EH (cell line): ENCODE results near the gene NDST4.

Source experiments
- DNase-seq: peaks from one replicate; pipeline ENCODE4 v3.0.0-alpha.2; 2015; ENCODE audit warnings: low read depth

NDST4 gene

DNA sequence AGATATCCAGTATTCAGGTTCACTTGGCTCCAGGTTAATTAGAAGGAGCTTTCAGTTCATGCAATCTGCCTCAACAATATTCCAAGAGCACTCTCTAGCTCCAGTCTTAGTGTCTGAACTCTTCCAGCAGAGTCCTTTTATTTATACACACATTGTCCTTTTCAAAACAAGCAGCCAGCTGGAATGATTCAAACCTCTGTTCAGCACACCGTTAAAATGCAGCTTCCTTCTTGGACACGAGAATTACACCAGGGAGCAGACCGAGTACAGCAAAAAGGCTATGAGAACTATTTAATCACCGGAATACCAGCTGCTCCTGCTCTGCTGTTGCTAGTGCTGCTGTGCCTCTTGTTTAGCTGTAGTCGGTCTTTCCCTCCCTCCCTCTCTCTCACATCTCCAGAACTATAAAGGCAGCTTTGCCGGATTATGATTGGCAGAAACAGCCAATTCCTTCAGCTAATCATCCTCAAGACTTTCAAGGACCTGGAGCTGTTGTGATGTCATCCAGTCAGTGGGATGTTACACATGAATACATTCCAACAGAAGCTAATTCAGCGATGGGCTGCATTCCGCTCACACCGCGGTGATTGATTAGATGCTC lies at the start of gene NDST4:
TSS of gene NDST4 (minus strand) at position 115 of the 601 bp plus-strand sequence. CDS start 36,584 bp downstream, outside the sequence.
- peak; percentile 2 for DNase-seq

DNA sequence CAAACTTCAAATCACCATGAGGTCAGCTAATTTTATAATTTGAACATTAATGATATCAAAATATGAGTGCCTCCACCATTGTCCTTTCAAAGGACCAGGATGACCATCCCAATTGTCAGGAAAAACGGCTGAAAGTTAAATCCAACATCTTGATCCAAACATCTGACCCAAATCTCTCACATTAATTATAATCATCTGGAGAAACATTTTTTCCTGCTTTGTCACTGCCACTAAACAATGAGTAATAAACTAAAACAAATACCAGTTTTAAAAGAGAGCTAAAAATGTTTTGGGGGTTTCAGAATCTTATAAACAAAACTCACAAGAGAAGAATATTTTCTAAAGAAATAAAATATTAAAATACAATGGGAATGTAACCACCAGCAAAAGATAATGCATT lies 45.7 kb upstream of the NDST4 start:
- peak; percentile 59 for DNase-seq

DNA sequence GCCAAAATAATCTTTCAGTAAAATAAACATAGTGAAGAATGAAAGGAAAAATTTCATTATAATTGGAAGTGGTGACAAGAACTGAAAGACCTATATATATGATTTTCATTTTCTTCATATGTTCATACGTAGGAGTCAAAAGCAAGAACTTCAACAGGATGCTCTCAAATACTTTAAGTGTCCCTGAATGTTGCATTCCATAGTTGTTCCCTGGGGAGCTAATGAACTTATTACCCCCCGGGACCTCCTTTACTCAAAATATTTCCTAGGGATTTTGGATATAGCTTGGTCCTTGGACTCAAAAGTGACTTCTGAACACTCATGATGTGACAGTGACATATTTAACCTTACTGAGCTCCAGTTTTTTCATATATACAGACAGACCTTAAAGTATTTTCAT lies 44.9 kb upstream of the NDST4 start:
- DNase-seq: no peak

DNA sequence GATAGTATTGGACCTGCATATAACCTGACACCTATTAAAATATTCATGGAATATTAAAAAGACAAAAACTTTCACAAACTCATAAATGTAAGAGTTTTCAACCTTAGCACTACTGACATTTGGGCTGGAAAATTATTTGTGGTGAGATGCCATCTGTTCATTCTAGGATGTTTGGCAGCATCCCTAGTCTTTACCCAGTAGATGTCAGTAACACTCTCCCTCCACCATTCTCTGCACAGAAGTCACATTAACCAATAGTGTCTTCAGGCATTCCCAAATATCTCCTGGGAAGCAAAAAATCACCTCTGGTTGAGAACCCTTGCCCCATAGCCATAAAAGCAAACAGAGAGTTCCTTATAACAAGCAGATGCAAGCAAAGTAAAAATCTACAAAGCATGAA lies 41.4 kb upstream of the NDST4 start:
- DNase-seq: peak; percentile 32

DNA sequence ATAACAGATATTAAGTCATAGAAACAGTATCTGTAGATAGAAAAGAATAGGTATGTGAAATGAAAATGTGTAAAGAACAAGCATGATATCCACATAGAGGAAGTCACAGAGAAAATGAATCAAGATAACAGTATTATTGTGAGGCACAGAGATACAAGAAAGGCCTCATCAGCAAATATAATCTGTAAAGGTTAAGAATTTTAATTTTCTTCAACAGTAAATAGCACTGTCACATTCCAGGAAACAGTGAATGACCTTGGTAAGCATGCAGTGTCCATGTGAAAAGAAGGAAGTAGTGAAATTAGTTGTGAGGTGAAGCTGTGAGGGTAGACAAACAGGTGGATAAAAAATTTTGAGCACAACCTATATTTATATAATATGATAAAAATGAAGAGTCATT lies 39.5 kb upstream of the NDST4 start:
- DNase-seq: no peak

DNA sequence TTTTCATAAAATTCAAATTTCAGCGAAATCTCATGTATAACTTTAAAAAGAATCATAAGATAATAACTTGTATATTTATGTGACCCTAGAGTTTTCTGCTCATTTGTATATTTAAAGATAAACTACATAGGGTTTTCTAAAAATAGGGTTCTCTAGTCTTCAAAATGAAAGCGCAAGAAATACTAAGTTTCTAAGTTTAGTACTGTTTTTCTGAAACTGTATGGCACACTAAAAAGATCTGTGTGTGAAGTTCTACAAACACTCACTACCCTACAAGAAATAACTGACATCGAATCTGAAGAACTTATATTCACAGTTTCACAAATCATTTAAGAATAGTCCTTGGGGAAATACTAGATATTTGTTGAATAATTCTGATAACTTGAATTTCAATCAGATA lies 38.7 kb upstream of the NDST4 start:
- no peak for DNase-seq

DNA sequence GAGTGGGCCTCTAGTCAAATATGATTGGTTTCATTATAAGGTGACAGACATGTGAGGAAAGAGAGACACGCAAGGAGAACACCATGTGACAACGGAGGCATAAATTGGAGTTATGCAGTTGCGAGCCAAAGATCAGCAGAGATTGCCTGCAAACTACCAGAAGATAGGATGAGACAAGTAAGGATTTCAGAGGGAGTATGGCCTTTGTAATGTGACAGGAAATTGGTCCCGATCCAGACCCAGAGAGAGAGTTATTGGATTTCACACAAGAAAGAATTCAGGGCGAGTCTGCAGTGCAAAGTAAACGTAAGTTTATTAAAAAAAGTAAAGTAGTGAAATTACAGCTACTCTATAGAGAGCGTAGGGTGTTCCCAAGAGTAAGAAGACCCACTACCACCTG lies 35.7 kb upstream of the NDST4 start:
- DNase-seq: no peak

DNA sequence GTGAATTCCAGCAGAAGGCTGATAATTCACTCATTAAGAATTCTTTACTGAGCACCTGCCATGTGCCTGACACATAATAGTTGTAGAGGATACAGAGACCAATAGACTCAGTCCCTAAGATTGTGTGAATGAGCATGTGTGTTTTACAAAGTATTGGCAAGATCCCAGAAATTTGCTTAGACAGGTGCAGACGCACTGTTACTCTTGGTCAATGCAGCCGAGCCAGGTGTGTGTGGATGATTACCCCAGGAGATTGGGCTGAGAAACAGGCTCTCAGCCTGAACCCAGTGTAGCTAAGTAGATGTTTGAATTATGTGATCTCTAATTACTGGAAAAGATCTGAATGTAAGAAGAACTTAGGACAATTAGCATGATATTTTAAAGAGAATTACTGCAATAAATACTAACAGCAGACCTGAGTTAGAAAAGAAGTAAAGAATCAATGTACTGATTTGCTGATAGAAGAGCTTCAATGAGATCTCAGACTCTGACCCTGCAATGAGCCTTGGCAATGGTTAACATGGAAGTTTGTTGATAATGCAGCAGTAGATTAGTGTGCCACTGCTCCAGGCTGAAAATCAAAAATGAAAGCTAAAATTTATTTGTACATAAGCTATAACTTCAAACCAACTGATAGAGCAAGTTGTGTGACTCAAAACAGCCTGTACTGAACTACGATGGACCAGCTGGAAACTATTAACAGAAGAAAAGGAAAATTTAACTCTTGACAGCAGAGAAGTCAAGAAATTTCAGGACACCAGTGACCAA lies 32.2 kb upstream of the NDST4 start:
- DNase-seq: no peak

DNA sequence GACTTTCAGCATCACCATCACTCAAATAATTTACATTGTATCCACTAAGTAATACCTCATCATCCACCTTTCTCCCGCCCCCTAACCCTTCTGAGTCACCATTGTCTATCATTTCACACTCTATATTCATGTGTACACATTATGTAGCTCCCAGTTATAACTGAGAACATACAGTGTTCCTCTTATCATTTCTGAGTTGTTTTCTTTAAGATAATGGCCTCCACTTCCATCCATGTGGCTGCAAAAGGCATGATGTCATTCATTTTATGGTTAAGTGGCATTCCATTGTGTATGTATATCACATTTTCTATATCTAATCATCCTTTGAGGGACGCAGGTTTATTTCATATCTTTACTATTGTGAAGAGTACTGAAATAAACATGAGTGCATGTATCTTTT lies 14.6 kb upstream of the NDST4 start:
- DNase-seq: no peak

DNA sequence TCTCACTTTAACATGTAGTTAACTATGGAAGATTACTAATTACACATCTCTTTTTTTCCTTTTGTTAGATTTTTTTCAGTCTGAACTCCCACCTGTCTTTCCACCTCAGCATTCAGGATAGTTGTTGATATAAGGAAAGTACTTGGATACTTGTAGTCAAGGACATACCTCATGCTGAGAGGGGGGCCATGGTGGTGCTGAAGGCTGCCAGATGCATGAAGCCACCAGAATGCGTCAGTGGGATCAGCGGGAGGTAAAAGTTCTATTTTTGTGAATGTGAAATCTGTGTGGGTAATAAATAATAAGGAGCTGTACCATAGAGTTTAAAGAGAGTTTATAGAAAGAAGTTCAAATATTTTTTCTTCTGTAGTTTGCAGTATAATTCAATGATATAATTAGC lies 13.1 kb upstream of the NDST4 start:
- no peak for DNase-seq

DNA sequence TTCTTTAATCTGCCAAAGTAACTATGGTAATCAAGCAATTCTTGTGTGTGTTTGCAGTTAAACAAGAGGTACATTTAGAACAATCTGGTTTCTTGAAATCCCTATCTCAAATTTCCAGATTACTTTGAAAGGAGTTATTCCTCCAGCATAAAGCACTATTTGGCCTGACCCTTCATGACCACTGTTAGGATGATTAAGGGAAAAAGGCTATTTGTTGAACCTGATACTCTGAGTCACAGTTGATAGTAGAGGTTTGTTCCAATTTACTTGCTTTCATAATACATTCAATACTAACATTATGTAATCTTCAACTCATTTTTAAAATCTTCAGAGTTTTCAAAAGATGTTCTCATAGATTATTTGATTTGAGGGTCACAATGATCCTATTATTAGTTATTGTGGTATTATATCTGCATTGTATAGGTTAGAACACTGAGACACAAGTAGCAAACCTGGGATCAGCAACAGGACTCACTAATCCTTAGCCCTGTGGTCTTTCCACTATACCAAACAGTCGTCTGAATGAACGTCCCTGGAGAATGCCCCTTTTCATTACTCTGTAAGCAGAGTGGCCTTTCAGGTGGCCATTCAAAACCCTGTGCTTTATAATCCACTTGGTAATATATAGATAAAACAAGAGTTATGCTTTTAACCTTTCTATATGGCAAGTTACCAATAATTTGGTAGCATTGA lies 8.1 kb upstream of the NDST4 start:
- no peak for DNase-seq

DNA sequence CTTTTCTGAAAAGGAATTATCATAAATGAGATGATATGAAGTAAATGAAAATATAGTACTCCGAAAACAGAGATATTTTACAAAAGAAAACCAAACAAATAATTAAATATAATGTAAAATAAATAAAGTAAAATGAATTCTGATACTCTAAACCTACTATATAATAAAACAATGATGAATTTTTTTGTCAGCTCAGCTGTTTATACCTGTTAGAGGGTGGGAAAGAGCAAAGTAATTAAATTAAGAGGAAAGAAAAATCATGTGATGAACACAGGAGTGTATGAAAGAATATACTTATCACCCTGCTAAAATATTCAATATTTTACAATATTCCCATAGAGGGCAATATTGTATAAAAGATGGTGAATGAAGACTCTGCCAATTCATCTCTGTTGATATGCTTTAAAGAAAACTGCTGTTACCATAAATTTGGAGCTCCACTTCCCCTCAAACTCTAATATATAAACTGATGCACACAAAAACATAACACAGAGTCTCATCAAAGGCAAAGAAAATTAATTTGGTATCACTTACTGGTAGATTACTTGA lies 6.5 kb upstream of the NDST4 start:
- no peak for DNase-seq

DNA sequence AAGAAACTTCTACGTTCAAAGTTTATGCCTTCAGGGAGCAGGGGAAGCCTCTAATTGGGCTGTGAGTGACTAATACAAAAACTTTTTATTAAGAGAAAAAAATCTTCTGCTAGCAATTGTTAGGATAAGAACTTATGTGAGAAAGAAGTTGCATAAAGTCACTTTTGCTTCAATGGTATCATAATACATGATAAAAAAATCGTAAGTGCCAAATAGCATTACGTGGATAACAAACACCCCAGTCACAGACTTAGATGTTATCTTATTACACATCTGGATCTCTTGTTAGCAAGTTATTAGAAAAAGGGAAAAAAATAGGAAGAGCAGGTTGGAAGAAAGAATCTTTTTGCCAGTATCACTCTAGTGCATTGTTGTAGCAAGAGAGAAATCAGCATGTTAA lies 4.2 kb upstream of the NDST4 start:
- DNase-seq: no peak

DNA sequence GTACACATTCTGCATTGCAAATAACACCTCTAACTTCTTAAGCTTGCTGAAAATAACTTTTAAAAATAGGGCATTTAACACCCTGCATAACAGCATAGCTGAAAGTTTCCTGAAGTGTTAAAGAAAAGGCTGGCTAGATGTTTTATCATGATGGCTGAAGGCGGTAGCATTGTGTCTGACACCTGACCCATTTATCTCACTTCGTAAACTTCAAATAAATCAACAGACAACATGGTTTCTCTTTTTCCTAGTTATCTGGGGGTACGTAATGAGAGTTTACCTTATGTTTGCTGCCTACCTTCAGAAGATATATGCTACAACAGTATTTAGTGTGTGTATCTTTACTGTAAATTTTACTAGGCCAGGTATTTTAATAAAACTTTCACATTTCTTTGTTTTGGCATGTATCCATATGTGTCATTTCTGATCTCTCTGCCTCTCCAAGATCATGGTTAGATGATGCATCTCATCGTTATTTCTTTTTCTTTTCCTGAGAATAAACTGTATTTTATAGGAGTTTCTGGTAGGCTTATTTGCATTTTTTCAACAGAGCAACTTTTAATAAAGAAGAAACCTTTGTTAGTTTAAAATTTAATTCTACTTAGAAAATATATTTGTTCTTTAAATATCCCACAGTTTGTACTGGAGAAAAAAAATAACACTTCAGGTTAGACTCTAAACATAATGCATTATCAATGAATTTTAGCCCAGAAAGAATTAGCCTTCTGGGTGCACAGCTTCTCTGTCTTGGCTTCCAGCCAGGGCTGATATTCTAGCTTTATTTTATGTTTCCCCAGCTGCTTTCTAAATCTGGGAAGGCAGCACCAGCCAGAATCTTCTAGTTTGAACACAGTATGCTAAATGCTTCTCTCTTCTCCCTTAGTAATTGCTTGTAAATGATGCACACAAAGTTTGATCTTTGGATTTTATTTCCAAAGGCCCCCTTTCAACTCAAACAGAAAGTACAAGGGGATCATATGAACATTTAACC lies 2.9 kb downstream of the NDST4 start:
- no peak for DNase-seq

DNA sequence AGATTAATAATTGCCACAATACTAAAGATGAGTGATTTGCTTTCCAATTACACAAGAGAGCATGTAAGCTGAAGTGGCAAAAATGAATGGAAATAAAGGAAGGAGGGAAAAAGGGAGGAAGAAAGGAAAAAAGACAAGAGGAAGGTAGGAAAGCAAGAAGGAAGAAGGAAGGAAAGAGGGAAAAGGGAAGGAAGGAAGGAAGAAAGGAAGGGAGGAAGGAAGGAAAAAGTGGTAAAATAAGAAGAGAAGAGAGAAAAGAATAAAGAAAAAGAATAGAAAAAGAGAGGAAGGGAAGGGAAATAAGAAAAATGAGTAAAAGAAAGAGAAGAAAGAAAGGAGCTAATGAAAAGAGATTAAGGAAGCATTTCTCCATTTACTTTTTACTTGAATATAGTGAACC lies 4.6 kb downstream of the NDST4 start:
- no peak for DNase-seq

DNA sequence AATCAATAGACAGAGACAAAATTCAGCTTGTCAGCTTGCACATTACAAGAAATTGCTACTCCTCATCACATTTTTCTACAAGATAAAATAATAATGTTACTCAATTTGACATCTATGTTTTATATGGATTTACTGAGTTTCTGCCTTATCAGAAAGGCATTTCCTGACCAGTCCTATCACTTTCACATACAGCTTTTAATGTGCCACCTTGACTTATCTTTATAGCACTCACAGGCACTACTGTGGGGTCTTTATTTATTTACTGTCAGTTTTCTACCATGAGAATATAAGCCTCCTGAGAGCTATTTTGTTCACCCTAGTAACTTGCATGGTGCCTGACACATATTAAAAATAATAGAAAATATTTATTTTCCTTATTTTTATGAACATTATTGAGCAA lies 6.0 kb downstream of the NDST4 start:
- DNase-seq: no peak

DNA sequence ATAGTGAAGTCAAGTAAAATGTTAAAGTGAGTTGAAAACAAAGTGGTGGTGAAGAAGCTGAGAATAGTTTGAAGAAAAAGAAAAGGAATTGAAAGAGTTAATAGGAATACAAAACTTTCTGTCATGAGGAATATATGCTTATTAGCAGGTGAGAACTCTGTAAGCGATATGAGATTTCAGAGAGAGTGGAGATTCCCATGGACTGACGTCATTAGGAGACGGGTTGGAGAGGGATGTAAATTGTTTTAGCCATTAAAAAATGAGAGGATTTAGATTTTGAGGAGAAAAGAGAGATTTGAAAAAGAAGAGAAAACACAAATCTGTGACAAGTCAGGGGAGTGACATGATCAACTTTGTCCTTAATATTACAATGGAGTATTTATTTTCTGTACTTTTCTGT lies 11.7 kb downstream of the NDST4 start:
- no peak for DNase-seq

DNA sequence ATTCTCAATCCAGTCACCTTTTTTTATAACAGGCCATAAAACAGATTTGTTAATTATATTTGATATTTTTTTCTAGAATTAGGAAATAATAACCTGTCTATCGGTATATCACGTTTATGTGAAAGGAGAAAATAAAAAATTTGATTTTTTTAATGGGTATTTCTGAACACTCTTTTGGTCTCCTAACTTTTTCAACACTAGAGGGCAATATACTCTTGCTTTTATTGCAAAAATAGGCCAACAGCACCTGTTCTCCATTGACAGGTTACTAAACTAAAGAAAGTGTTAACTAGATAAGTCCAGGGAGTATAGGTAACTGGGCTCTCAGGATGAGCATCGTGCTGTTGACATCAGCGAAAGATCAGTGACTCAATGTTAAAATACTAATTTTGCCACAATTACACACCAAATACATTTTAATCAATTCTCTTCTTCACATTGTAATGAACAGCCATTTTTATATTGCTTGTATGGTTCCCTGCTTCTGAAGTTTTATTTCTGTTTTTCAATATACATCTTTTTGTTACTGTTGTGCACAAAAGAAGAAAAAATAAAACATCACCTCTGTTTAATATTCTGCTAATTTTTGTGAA lies 22.8 kb downstream of the NDST4 start:
- DNase-seq: peak; percentile 11

DNA sequence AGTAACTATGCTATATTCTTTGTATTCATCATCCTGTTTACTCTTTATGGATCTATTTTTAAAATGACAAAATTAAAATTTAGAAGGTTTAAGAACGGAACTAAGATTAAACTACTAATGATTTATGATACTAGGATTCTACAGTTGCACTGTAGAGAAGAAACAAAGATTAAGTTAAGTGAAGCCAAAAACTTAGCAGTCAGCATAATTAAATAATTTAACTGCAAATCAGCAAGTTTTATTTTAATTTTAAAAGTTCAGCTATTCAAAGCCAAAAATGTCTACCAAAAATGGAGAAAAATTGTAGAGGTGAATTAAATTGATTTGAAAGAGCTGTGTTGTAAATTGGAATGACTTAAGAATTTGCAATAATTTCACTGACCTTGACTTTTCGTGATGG lies 30.8 kb downstream of the NDST4 start:
- no peak for DNase-seq

DNA sequence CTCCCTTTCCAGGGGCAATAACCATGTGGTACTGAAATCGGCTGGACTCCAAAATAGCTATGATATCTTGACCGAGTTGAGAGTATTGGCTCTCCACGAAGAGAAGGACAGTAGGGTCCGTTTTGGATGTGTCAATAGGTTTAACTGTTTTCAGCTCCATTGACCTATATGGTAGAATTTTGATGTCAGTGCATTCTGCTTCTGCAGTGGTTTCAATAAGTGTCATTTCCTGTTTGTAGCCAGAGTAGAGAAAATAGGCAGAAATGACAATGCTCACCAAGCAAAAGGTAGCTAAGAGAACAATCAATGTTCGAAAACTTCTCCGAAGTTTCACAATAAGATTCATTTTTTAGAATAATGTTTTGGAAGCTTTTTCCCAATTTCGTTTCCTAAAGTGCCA lies 36.7 kb downstream of the NDST4 start:
- DNase-seq: no peak

DNA sequence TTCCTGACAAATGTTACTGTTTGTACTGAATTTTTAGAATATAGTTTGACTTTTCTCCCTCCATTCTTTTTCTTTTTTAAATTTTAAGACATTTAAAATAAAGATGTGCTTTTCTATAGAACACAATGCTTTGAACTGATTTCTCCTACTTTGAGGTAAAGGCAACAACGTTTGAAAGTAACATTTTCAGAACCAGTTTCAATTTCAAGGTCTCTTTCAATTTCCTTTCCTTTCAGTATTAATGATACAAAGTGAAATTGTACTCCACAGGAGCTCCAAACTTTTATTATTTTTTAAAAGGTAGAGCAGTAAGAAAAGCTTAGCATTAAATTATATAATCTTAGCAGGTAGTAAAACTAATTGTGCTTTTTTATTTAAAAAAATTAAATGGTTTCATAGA lies 54.9 kb downstream of the NDST4 start:
- no peak for DNase-seq

DNA sequence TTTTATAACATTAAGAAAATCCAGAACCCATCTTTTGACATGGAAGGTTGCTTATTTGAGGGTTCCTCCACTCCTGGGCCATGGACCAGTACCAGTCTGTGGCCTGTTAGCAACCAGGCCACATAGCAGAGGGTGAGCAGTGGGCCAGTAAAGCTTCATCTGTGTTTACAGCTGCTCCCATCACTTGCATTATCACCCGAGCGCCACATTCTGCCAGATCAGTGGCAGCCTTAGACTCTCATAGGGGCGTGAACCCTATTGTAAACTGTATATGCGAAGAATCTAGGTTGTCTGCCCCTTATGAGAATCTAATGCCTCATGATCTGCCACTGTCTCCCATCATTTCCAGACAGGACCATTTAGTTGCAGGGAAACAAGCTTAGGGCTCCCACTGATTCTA lies 58.6 kb downstream of the NDST4 start:
- DNase-seq: no peak
